GM21619 (cell line): ENCODE measurements around the gene NEAT1.
A peak's percentile ranks its signal among the peaks of the same experiment; 100 is the strongest.
"Not testable (repeated sequence)": the region's sequence is repeated elsewhere in the genome, so short reads cannot be mapped to it uniquely, and the experiment has no call there.

Source experiments
- ATAC-seq: cut with Tn5 transposase; IDR thresholded peaks from one replicate; pipeline ENCODE4 v1.9.1; 2021; ENCODE audit not compliant: unreplicated experiment

The NEAT1 gene

GRCh38 chr11:65448418-65449105, 26.0 kb downstream of the NEAT1 start:
- ATAC-seq: no peak

GRCh38 chr11:65451301-65451700, 28.7 kb downstream of the NEAT1 start:
- ATAC-seq: not testable (repeated sequence)

- not testable (repeated sequence) for ATAC-seq
These were observed 29.7 kb downstream of the NEAT1 start for GRCh38 chr11:65452259-65452658.

GRCh38 chr11:65452806-65453490, 30.4 kb downstream of the NEAT1 start:
- ATAC-seq: no peak

GRCh38 chr11:65454311-65454695, 31.7 kb downstream of the NEAT1 start:
- ATAC-seq: no peak

GRCh38 chr11:65454696-65455456, 32.3 kb downstream of the NEAT1 start:
- peak; percentile 75 for ATAC-seq

GRCh38 chr11:65456418-65456817, 33.8 kb downstream of the NEAT1 start:
- ATAC-seq: no peak

- ATAC-seq: no peak
These were observed 37.0 kb downstream of the NEAT1 start for GRCh38 chr11:65459552-65459951.

- ATAC-seq: not testable (repeated sequence)
These were observed 42.9 kb downstream of the NEAT1 start for GRCh38 chr11:65465471-65465870.

GRCh38 chr11:65467306-65467705, 44.7 kb downstream of the NEAT1 start:
- ATAC-seq: not testable (repeated sequence)

- ATAC-seq: no peak
These were observed 46.3 kb downstream of the NEAT1 start for GRCh38 chr11:65468874-65469333.

- no peak for ATAC-seq
These were observed 47.9 kb downstream of the NEAT1 start for GRCh38 chr11:65470433-65471049.

- no peak for ATAC-seq
These were observed 48.9 kb downstream of the NEAT1 start for GRCh38 chr11:65471447-65471891.

GRCh38 chr11:65472588-65473277, 50.1 kb downstream of the NEAT1 start:
- not testable (repeated sequence) for ATAC-seq

- ATAC-seq: no peak
These were observed 50.8 kb downstream of the NEAT1 start for GRCh38 chr11:65473278-65473860.

- no peak for ATAC-seq
These were observed 52.3 kb downstream of the NEAT1 start for GRCh38 chr11:65474864-65475263.

GRCh38 chr11:65476632-65477148, 54.1 kb downstream of the NEAT1 start:
- no peak for ATAC-seq

- ATAC-seq: peak; percentile 77
These were observed 54.8 kb downstream of the NEAT1 start for GRCh38 chr11:65477149-65477965.
